ENCODE measurements around the gene ATR.

DNA sequence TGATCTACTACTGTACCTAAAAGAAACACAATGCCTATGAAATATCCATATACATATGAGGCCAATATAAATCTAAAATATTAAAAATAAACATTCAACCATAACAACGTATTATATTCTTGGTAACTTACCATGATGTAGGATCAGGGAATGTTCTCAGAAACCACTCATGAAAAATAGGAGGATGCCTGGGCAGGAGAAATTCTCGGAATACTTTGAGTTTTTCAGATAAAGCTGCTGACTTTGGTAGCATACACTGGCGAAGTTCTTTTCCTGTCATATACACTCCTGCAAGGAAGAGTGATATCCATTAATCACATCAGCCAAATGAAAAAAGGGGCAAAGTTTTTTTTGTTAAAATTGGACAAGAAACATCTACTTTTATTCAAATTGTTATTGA, 119.4 kb downstream of the ATR start:
- TF ChIP-seq FOSL1 (IDR thresholded peaks at IDR 0.05; ENCODE audit: low read depth) (no peak), CEBPB (IDR thresholded peaks at IDR 0.05; ENCODE audit: low read depth) (no peak), ELF1 (IDR thresholded peaks at IDR 0.05; ENCODE audit: borderline replicate concordance, low read depth) (no peak)

All from HCT116 (cell line).